Measurements from ENCODE around the gene PTPRN2. TPM values are rescaled to one million over a fixed set of nuclear protein-coding genes. Genes with fewer than 3 reads are reported as not detected.
"Not testable (repeated sequence)": the region's sequence is repeated elsewhere in the genome, so short reads cannot be mapped to it uniquely, and the experiment has no call there.

The PTPRN2 gene
- total RNA-seq, 1 experiment from 2014 or later, result 1.2 TPM

GRCh38 chr7:157707983-157708918 is 879.4 kb downstream of the PTPRN2 start:
- Histone ChIP-seq H3K27me3 (replicated peaks) (no peaks in the 10 kb centered on the region), H3K9me3 (replicated peaks) (peaks cover 7% of the 10 kb centered on the region; the same call in 1 of the 2 replicates), H3K4me1 (replicated peaks) (no peaks in the 10 kb centered on the region), H3K27ac (no peak overlapping the region), H3K36me3 (no peaks in the 10 kb centered on the region), H3K4me3 (no peak overlapping the region)
- peak in 1 of 2 experiments; percentile 33 for DNase-seq (ENCODE audit: low read depth in 1 of 2, low spot score in 2 of 2)

GRCh38 chr7:157704365-157704764 is 883.3 kb downstream of the PTPRN2 start:
- no peaks in the 10 kb centered on the region for H3K36me3 ChIP-seq
- no peak overlapping the region for H3K4me3 ChIP-seq
- peak in 1 of 2 experiments; percentile 9 for DNase-seq (ENCODE audit: low read depth in 1 of 2, low spot score in 2 of 2)
- H3K27ac ChIP-seq, result no peak overlapping the region
- no peaks in the 10 kb centered on the region for H3K27me3 ChIP-seq (replicated peaks)
- peaks cover 2% of the 10 kb centered on the region; the same call in 1 of the 2 replicates for H3K9me3 ChIP-seq (replicated peaks)
- no peaks in the 10 kb centered on the region for H3K4me1 ChIP-seq (replicated peaks)

- Histone ChIP-seq H3K9me3 (replicated peaks) (peaks cover 2% of the 10 kb centered on the region; the same call in 1 of the 2 replicates), H3K4me1 (replicated peaks) (no peaks in the 10 kb centered on the region)
These were observed 884.0 kb downstream of the PTPRN2 start for GRCh38 chr7:157703534-157704195.

GRCh38 chr7:157703131-157703530 is 884.5 kb downstream of the PTPRN2 start:
- Histone ChIP-seq H3K4me3 (no peak overlapping the region), H3K4me1 (replicated peaks) (no peaks in the 10 kb centered on the region), H3K27ac (no peak overlapping the region), H3K9me3 (replicated peaks) (peaks cover 2% of the 10 kb centered on the region; the same call in 1 of the 2 replicates), H3K27me3 (replicated peaks) (no peaks in the 10 kb centered on the region), H3K36me3 (no peaks in the 10 kb centered on the region)
- DNase-seq (ENCODE audit: low read depth in 1 of 2, low spot score in 2 of 2), result peak in 1 of 2 experiments; percentile 33

More at GRCh38 chr7:157703534-157704195, 884.0 kb downstream of the PTPRN2 start:
- DNase-seq (ENCODE audit: low read depth in 1 of 2, low spot score in 2 of 2), result peak in 1 of 2 experiments; percentile 23
- Histone ChIP-seq H3K27me3 (replicated peaks) (no peaks in the 10 kb centered on the region), H3K36me3 (no peaks in the 10 kb centered on the region), H3K27ac (no peak overlapping the region), H3K4me3 (no peak overlapping the region)

GRCh38 chr7:157702311-157703023 is 885.2 kb downstream of the PTPRN2 start:
- no peaks in the 10 kb centered on the region for H3K36me3 ChIP-seq
- DNase-seq (ENCODE audit: low read depth in 1 of 2, low spot score in 2 of 2), result peak in 1 of 2 experiments; percentile 24

GRCh38 chr7:157701395-157702180 is 886.0 kb downstream of the PTPRN2 start:
- not testable (repeated sequence) for H3K27ac ChIP-seq; H3K9me3 ChIP-seq (replicated peaks); H3K36me3 ChIP-seq; H3K27me3 ChIP-seq (replicated peaks); H3K4me3 ChIP-seq; H3K4me1 ChIP-seq (replicated peaks)
- DNase-seq (ENCODE audit: low read depth in 1 of 2, low spot score in 2 of 2), result peak in 1 of 2 experiments; percentile 25

More at GRCh38 chr7:157702311-157703023, 885.2 kb downstream of the PTPRN2 start:
- H3K4me1 ChIP-seq (replicated peaks), result no peaks in the 10 kb centered on the region
- H3K9me3 ChIP-seq (replicated peaks), result peaks cover 2% of the 10 kb centered on the region; the same call in 1 of the 2 replicates
- no peak overlapping the region for H3K4me3 ChIP-seq
- H3K27me3 ChIP-seq (replicated peaks), result no peaks in the 10 kb centered on the region
- no peak overlapping the region for H3K27ac ChIP-seq

GRCh38 chr7:157700231-157701005 is 887.2 kb downstream of the PTPRN2 start:
- peaks cover 2% of the 10 kb centered on the region; the same call in 1 of the 2 replicates for H3K9me3 ChIP-seq (replicated peaks)
- DNase-seq (ENCODE audit: low read depth in 1 of 2, low spot score in 2 of 2), result peak in 1 of 2 experiments; percentile 34

GRCh38 chr7:157699357-157700013 is 888.1 kb downstream of the PTPRN2 start:
- no peaks in the 10 kb centered on the region for H3K4me1 ChIP-seq (replicated peaks)
- H3K4me3 ChIP-seq, result no peak overlapping the region
- H3K36me3 ChIP-seq, result no peaks in the 10 kb centered on the region
- DNase-seq (ENCODE audit: low read depth in 1 of 2, low spot score in 2 of 2), result peak in 1 of 2 experiments; percentile 22
- H3K27me3 ChIP-seq (replicated peaks), result no peaks in the 10 kb centered on the region
- no peak overlapping the region for H3K27ac ChIP-seq
- H3K9me3 ChIP-seq (replicated peaks), result peaks cover 2% of the 10 kb centered on the region; the same call in 1 of the 2 replicates

More at GRCh38 chr7:157700231-157701005, 887.2 kb downstream of the PTPRN2 start:
- Histone ChIP-seq H3K27ac (no peak overlapping the region), H3K36me3 (no peaks in the 10 kb centered on the region), H3K4me3 (no peak overlapping the region), H3K27me3 (replicated peaks) (no peaks in the 10 kb centered on the region), H3K4me1 (replicated peaks) (no peaks in the 10 kb centered on the region)

GRCh38 chr7:157697287-157697686 is 890.3 kb downstream of the PTPRN2 start:
- H3K36me3 ChIP-seq, result not testable (repeated sequence)

GRCh38 chr7:157695609-157696008 is 892.0 kb downstream of the PTPRN2 start:
- H3K9me3 ChIP-seq (replicated peaks); H3K27ac ChIP-seq; H3K4me3 ChIP-seq; DNase-seq (ENCODE audit: low read depth in 1 of 2, low spot score in 2 of 2); H3K4me1 ChIP-seq (replicated peaks); H3K36me3 ChIP-seq; H3K27me3 ChIP-seq (replicated peaks): not testable (repeated sequence)

More at GRCh38 chr7:157697287-157697686, 890.3 kb downstream of the PTPRN2 start:
- not testable (repeated sequence) for H3K27ac ChIP-seq; H3K9me3 ChIP-seq (replicated peaks); H3K4me3 ChIP-seq; H3K4me1 ChIP-seq (replicated peaks); H3K27me3 ChIP-seq (replicated peaks); DNase-seq (ENCODE audit: low read depth in 1 of 2, low spot score in 2 of 2)

GRCh38 chr7:157694376-157694665 is 893.3 kb downstream of the PTPRN2 start:
- Histone ChIP-seq H3K4me3 (no peak overlapping the region), H3K36me3 (no peaks in the 10 kb centered on the region), H3K9me3 (replicated peaks) (0 out of 2 replicates have a peak, but pooled peaks cover 4% of the 10 kb centered on the region), H3K4me1 (replicated peaks) (no peaks in the 10 kb centered on the region), H3K27me3 (replicated peaks) (no peaks in the 10 kb centered on the region), H3K27ac (no peak overlapping the region)
- peak in 1 of 2 experiments; percentile 25 for DNase-seq (ENCODE audit: low read depth in 1 of 2, low spot score in 2 of 2)
